Esophagus muscularis mucosa (tissue), 4 donors: Measurements from ENCODE around the gene FMN1.

Experiments
- CTCF ChIP-seq, 3 experiments: fragments of 200-600 bp in 2 of 3; fragments of 450-650 bp in 1 of 3; sonication (generic) in 2 of 3; IDR thresholded peaks; one replicate each; pipeline ENCODE4 v1.5.1; 2017 to 2019; ENCODE audit warnings: antibody characterized with exemption in 3 of 3, mild to moderate bottlenecking in 2 of 3, moderate library complexity in 1 of 3
- EP300 ChIP-seq: sonication (generic); formaldehyde crosslinking; IDR thresholded peaks from one replicate; pipeline ENCODE4 v1.6.1; 2017; ENCODE audit warnings: antibody characterized with exemption
- POLR2A ChIP-seq: fragments of 450-650 bp; IDR thresholded peaks from one replicate; pipeline ENCODE4 v1.6.1; 2017; ENCODE audit warnings: antibody characterized with exemption, moderate library complexity, mild to moderate bottlenecking, low read depth
- POLR2AphosphoS5 ChIP-seq, 2 donors: sonication (generic); formaldehyde crosslinking; IDR thresholded peaks; one replicate each; pipeline ENCODE4 v1.6.1; 2017; ENCODE audit warnings: antibody characterized with exemption in 2 of 2

- no peak for TF ChIP-seq CTCF (IDR thresholded peaks at IDR 0.05)
- TF ChIP-seq EP300: no peak
- TF ChIP-seq POLR2A: no peak
- TF ChIP-seq POLR2AphosphoS5 (IDR thresholded peaks at IDR 0.05): no peak
These were observed 322.6 kb downstream of the FMN1 start for GRCh38 chr15:32871883-32872282.
